ENCODE results near the gene IRAK2.
"Not testable (repeated sequence)": the region's sequence is repeated elsewhere in the genome, so short reads cannot be mapped to it uniquely, and the experiment has no call there.

IRAK2 gene

GRCh38 chr3:10155123-10155472, 9.6 kb upstream of the IRAK2 start:
- H3K9ac ChIP-seq (ENCODE audit: low read length) = no peak overlapping the region
- no peak overlapping the region for H2AFZ ChIP-seq (ENCODE audit: low read length)
- no peaks in the 10 kb centered on the region for H3K9me2 ChIP-seq (ENCODE audit: low read depth, low read length)
- no peaks in the 10 kb centered on the region for H4K20me1 ChIP-seq (ENCODE audit: insufficient read depth, low read length)
- H3K4me1 ChIP-seq (ENCODE audit: insufficient read depth, low read length, severe bottlenecking) = no peaks in the 10 kb centered on the region
- no peak for TF ChIP-seq CTCF (IDR thresholded peaks at IDR 0.05; ENCODE audit: low read length)
- no peak for TF ChIP-seq EZH2 (IDR thresholded peaks at IDR 0.05; ENCODE audit: borderline replicate concordance, low read length)
- H3K4me2 ChIP-seq (ENCODE audit: low read length) = no peak overlapping the region
- H3F3A ChIP-seq (ENCODE audit: insufficient read depth, low read length) = no peaks in the 10 kb centered on the region
- H3K27me3 ChIP-seq (ENCODE audit: insufficient read depth, low read length) = no peaks in the 10 kb centered on the region
- no peaks in the 10 kb centered on the region for H3K9me3 ChIP-seq (ENCODE audit: low read length)
- peaks cover 35% of the 10 kb centered on the region for H3K36me3 ChIP-seq (ENCODE audit: insufficient read depth, low read length)
- H3K79me2 ChIP-seq (ENCODE audit: insufficient read depth, low read length) = no peaks in the 10 kb centered on the region
- no peak overlapping the region for H3K27ac ChIP-seq (ENCODE audit: low read depth, low read length, poor library complexity, severe bottlenecking)
- no peak overlapping the region for H3K4me3 ChIP-seq (ENCODE audit: low read depth, low read length, poor library complexity, severe bottlenecking)

- Histone ChIP-seq H3K9ac (ENCODE audit: low read length) (no peak overlapping the region), H2AFZ (ENCODE audit: low read length) (no peak overlapping the region), H4K20me1 (ENCODE audit: insufficient read depth, low read length) (no peaks in the 10 kb centered on the region), H3K9me3 (ENCODE audit: low read length) (no peaks in the 10 kb centered on the region), H3K27me3 (ENCODE audit: insufficient read depth, low read length) (no peaks in the 10 kb centered on the region), H3F3A (ENCODE audit: insufficient read depth, low read length) (no peaks in the 10 kb centered on the region), H3K79me2 (ENCODE audit: insufficient read depth, low read length) (no peaks in the 10 kb centered on the region), H3K27ac (ENCODE audit: low read depth, low read length, poor library complexity, severe bottlenecking) (no peak overlapping the region), H3K4me3 (ENCODE audit: low read depth, low read length, poor library complexity, severe bottlenecking) (no peak overlapping the region), H3K36me3 (ENCODE audit: insufficient read depth, low read length) (peaks cover 30% of the 10 kb centered on the region), H3K4me2 (ENCODE audit: low read length) (no peak overlapping the region), H3K4me1 (ENCODE audit: insufficient read depth, low read length, severe bottlenecking) (no peaks in the 10 kb centered on the region), H3K9me2 (ENCODE audit: low read depth, low read length) (no peaks in the 10 kb centered on the region)
- TF ChIP-seq CTCF (IDR thresholded peaks at IDR 0.05; ENCODE audit: low read length) (no peak), EZH2 (IDR thresholded peaks at IDR 0.05; ENCODE audit: borderline replicate concordance, low read length) (no peak)
These were observed 9.1 kb upstream of the IRAK2 start for GRCh38 chr3:10155658-10156057.

- Histone ChIP-seq H3K9me3 (ENCODE audit: low read length) (no peaks in the 10 kb centered on the region), H3K4me2 (ENCODE audit: low read length) (no peak overlapping the region), H3K79me2 (ENCODE audit: insufficient read depth, low read length) (no peaks in the 10 kb centered on the region), H2AFZ (ENCODE audit: low read length) (no peak overlapping the region), H3K9ac (ENCODE audit: low read length) (no peak overlapping the region), H3K4me3 (ENCODE audit: low read depth, low read length, poor library complexity, severe bottlenecking) (no peak overlapping the region), H3K4me1 (ENCODE audit: insufficient read depth, low read length, severe bottlenecking) (peaks cover 3% of the 10 kb centered on the region), H3F3A (ENCODE audit: insufficient read depth, low read length) (no peaks in the 10 kb centered on the region), H4K20me1 (ENCODE audit: insufficient read depth, low read length) (no peaks in the 10 kb centered on the region), H3K27ac (ENCODE audit: low read depth, low read length, poor library complexity, severe bottlenecking) (no peak overlapping the region), H3K9me2 (ENCODE audit: low read depth, low read length) (no peaks in the 10 kb centered on the region), H3K27me3 (ENCODE audit: insufficient read depth, low read length) (no peaks in the 10 kb centered on the region), H3K36me3 (ENCODE audit: insufficient read depth, low read length) (peaks cover 16% of the 10 kb centered on the region)
- TF ChIP-seq EZH2 (IDR thresholded peaks at IDR 0.05; ENCODE audit: borderline replicate concordance, low read length) (no peak), CTCF (IDR thresholded peaks at IDR 0.05; ENCODE audit: low read length) (no peak)
These were observed 7.7 kb upstream of the IRAK2 start for GRCh38 chr3:10157031-10157430.

- H3F3A ChIP-seq (ENCODE audit: insufficient read depth, low read length); H3K4me2 ChIP-seq (ENCODE audit: low read length); H3K4me1 ChIP-seq (ENCODE audit: insufficient read depth, low read length, severe bottlenecking); H3K36me3 ChIP-seq (ENCODE audit: insufficient read depth, low read length); H2AFZ ChIP-seq (ENCODE audit: low read length); H3K4me3 ChIP-seq (ENCODE audit: low read depth, low read length, poor library complexity, severe bottlenecking); H4K20me1 ChIP-seq (ENCODE audit: insufficient read depth, low read length); H3K9me3 ChIP-seq (ENCODE audit: low read length); H3K79me2 ChIP-seq (ENCODE audit: insufficient read depth, low read length); H3K9ac ChIP-seq (ENCODE audit: low read length); H3K9me2 ChIP-seq (ENCODE audit: low read depth, low read length); H3K27ac ChIP-seq (ENCODE audit: low read depth, low read length, poor library complexity, severe bottlenecking); H3K27me3 ChIP-seq (ENCODE audit: insufficient read depth, low read length): not testable (repeated sequence)
These were observed 6.2 kb upstream of the IRAK2 start for GRCh38 chr3:10158555-10158954.

Measured in OCI-LY1 (cell line).